GM04504 (cell line): ENCODE measurements around the gene NEURL3.
"Not testable (repeated sequence)": the region's sequence is repeated elsewhere in the genome, so short reads cannot be mapped to it uniquely, and the experiment has no call there.

ENCODE experiments used
- DNase-seq: peaks from one replicate; pipeline ENCODE4 v3.0.0-alpha.2; 2012; ENCODE audit warnings: low read depth

NEURL3 gene

DNA sequence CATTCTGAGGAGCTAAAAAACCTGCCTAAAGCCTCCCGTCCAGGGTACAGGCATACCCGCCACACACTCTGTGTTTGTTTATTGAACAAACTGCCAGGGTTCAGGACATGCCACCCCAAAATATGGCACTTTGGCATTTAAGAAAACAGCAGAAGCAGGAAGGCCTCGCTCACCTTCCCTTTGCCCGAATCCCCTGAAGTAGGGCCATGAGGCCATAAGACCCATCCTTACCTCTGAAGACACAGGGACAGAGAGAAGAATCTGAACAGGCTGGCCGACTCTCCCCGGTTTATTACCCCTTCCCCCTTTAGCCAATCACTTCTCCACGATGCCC, 1.7 kb upstream of the NEURL3 start:
- no peak for DNase-seq

DNA sequence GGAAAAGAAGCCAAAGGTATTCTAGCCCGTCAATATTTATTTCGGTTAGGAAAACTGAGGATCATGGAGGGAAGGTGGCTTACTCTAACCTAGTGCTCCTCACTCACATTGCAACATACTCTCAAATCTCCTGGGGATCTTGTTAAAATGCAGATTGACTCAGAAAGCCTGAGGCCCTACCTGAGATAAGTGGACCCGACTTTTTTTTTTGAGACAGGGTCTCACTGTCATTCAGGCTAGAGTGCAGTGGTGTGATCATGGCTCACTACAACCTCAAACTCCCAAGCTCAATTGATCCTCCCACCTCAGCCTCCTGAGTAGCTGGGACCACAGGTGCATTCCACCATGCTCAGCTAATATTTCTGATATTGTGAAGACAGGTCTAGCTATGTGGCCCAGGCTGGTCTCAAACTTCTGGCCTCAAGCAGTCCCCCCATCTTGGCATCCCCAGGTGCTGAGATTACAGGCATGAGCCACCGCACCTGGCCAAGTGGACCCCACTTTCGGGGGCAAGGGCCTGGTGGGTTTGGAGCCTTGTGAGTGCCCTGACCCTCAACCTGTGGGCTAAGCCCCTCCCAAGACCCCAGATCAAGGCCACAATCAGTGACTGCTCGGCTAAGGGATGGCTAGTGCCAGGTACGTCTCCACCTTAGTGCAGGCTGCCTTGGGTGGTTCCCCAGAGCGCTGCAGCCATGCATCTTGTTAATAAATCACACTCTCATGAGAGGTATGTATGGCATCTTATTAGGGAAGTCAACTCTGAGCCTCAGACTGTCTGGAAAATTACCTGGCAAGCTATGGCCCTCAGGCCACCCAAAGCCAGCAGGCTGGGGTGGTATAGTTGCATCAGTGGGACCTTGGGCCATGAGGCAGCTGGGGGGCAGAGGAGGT, 1.1 kb upstream of the NEURL3 start:
- DNase-seq, result no peak

DNA sequence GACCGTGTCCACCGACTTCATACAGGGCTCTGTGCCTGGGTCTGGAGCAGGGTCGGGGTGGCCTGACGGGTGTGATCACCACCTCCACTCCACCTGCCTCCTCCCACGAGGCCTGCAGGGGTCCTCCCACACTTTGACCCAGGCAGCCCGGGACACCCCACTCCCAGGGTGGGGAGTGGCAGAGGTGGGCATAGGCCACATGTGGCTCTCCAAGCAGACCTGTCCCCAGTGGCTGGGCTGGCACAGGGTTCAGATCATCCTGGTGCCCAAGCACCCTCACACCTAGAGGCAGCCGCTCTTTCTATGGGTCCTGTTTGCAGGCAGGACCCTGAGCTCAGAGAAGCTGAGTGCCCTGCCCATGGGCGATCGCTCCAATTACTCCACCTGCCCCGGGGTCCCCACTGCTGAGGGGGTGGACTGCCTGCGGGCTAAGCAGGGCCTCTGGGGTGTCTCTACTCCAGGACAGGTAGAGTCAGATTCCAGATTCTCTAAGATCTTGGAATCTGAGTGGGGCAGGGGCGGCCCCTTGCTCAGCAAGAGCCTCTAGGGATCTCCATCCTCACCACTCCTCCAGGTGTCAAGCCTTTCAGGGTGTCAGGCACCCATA, 1.4 kb downstream of the NEURL3 start:
- no peak for DNase-seq

DNA sequence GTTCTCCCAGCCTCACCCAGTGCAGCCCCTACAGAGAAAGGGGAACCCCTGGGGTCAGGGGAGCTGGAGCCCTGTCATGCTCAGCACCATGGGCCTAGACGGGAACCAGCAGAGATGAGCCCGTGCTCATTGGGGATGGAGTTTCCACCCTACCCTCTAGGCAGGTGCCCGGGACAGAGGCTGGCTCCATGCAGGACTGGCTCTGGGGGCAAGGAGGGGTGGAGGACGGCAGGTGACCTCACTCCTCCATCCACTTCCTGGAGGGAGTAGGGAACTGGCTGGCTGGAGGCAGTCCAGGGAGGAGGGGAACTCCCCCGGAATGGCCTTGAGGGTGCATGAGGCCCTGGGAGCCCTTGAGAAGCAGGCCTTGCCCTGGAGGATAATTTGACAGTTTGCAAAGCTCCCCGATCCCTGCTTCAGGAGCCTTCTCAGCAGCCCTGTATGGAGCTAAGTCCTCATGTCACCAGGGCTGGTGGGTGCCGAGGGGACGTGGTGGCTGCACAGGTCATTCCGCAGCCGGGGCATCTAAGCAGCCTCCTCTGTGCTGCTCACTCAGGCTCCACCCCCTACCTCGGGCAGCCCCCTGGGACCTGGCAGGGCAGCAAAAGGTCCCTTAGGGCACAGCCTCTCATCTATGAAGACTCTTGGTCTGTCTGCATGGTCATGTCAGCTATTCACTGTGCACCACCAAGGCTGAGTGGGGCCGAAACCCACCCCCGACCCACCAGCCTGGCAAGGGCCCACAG, 2.1 kb downstream of the NEURL3 start:
- DNase-seq, result no peak

DNA sequence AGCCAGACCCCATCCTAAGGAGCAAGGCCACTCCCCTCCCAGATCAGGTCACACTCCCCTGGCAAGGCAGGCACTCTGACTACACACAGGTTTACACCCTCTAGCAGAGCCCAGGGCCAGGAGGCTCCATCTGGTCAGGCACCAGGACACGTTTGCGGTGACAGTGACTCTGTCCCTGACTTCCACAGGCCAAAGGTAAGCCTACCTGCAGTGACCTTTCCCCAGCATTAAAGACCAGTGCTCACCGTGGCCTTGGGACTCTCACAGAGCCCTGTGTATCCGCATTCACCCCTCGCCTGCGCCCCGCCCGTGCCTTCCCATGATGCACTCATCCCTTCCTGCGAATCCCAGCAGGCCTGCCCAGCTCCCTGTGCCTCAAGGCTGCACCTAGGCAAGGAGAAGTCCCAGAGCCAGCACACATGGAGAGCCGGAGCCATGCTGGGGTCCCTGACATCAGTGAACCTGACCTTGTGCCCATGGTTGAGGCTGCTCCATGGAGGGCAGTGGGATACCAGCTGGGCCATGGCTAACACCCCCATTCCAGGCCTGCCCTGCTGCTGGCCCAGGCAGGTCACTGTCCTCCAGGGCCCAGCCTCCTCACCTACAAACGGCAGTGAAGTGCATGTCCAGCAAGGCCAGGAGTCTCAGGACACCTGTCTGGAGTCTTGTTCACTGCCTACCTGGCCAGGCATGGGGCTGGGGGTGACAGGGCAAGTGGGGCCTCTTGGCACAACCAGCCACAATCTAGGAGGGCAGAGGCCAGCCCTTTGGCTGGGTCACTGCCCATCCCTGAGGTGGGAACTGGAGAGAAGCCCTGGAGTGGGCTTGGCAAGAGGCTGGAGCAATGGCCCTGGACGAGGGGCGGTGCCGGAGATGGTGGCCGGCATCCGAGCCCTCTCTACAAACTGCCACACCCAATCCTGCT, 3.0 kb downstream of the NEURL3 start:
- DNase-seq, result no peak

DNA sequence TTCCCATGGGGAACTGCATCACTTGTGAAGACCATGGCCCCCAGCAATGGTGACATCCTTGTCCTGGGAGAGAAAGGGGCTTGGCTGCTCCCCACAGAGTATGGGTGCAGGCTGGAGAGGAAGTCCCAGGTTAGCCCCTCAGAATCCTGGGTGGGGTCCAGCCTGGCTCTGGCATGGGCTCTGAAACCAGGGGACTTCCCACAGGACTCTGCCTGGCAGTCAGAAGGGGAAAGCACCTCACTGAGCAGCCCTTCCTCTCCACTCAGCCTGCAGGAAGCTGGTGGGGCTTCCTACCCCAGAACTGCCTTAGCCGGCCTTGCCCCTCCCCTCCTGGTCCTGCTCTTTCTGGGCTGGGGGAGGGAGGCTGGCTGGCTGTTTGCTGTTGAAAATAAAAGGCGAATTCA, 3.7 kb downstream of the NEURL3 start:
- no peak for DNase-seq

DNA sequence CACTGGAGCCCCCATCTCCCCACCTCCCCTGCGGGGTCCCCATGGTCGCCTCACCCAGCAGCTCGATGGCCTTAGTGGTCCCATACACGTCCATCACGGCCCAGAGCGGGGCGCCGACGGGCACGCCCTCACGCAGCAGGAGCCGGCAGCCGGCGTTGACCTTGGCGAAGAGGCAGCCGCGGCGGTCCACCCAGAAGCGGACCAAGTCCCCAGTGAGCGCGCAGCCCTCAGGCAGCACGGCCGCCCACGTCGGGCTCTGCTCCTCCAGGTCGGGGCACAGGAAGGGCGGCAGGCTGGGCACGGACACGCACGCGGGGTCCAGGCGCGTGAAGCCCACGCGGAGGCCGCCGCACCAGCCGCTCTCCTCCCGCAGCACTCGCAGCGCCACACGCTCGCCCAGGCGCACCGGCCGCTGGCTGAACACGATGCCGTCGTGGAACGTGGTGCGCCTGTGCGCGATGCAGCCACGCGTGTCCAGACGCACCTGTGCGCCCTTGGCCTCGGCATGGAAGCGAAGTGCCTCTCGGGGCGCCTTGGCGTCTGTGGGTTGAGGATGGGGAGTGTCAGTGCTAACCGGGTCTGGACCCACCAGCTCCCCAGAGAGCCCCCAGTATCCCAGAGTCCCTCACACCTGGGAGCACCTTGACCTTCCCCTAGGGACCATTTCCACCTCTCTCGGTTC, 4.6 kb downstream of the NEURL3 start:
- no peak for DNase-seq

DNA sequence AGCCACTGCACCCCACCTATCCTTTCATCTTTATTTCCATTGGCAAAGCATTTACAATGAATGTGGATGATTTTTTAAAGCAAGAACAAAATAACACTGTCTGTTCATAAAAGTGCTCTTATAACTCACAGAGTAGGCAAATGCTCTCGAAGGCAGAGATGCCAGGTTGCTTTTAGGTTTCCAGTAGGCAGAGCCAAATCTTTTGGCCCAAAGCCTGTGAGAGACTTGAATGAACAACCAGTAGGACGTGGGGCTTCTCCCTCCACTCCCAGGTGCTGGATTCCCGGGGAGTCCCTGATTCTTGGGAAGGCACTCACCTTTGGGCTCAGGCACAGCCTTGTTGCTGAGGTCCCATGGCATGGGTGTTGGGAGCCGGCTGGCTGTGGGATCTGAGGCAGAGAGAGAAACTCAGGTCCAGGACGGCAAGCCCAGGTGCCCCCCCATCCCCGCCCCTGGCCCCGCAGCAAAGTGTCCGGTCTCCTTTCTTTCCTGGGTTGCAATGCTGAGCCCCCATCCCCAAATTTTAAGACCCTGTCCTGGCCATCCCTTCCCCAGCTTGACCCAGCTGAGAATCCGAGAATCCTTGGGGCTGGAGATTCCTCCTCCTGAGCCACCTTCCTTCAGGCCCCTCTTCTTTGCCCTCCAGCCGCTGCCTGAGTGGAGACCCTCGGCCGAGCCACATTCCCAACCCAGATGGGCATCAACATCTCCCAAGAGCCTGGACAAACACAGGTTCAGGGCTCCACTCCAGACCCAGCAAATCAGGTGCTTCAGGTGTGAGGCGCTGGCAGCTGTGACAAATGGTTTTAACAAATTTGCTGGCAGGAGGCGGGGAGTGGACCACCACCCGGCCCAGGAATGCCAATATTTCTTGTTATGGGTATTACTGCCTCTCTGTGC, 5.8 kb downstream of the NEURL3 start:
- no peak for DNase-seq

DNA sequence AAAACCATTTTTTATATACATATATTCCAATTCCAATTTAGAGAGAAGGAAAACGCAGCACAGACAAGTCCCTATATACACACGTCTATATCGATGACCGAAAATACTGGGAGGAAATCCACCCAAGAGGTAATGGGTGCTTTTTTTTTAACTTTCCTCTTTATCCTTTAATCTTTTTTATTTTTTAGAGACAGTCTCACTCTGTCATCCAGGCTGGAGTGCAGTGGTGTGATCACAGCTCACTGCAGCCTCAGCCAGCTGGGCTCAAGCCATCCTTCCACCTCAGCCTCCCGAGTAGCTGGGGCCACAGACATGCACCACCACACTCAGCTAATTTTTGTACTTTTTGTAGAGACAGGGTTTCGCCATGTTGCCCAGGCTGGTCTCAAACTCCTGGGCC, 6.5 kb downstream of the NEURL3 start:
- not testable (repeated sequence) for DNase-seq

DNA sequence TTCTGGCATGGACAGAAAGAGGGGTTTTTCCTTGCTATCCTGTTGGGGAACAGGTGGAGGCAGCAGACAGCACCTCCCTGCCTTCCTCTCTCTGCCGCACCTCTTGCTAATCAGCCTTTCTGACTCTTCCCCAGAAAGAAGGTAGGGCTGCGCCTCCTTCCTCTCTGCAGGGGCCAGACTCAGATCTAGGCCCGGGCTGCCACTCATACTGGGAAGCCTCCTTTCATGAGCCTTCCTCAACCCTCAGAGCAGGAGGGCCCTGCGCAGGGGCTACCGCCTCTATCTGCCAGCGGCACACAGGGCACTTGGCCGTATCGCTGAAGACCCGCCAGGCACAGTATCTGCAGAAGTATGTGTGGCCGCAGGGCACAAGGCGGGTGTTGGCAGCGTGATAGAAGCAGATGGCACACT, 7.1 kb downstream of the NEURL3 start:
- DNase-seq, result no peak

DNA sequence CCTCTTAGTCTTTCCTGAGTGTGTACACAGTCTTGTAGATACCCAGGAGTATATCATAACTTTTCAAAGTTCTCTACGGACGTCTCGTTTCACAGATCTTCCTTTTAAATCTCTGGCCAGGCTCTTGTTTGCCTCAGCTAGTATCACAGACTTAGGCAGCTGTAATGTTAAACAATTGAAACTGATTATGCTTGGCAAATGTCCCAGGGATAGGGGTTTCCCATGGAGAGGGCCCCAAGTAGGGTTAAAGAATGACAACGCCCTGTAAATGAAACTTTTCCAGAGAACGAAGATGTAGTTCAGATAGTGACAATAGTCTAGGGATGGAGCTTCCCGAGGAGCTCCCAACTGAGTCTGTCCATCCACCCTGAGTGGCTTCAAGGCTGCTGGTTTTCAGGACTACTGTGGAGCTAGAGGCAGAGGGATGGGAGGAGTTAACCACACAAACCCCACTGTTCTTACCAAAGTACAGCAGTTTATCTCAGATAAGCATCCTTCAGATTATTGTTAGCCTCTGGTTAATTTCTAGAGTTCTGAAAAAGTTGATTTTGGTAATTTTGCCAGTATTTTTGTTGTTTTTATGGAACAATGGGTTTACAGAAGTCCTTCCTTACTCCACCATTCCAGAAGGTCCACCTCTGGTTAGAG, 9.1 kb downstream of the NEURL3 start:
- no peak for DNase-seq

DNA sequence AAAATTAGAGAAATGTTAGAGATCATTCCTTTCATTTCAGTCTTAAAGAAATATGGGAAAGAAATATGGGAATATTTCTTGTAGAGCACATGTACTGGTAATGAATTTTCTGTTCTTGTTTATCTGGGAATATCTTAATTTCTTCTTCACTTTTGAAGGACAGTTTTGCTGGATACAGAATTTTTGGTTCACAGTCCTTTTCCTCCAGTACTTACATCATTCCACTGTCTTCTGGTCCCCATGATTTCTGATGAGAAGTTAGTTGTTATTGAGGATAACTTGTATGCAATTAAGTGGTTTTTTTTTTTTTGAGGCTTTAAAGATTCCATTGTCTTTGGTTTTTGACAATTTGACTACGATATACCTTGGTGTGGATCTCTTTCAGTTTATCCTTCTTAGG, 11.0 kb downstream of the NEURL3 start:
- DNase-seq, result no peak

DNA sequence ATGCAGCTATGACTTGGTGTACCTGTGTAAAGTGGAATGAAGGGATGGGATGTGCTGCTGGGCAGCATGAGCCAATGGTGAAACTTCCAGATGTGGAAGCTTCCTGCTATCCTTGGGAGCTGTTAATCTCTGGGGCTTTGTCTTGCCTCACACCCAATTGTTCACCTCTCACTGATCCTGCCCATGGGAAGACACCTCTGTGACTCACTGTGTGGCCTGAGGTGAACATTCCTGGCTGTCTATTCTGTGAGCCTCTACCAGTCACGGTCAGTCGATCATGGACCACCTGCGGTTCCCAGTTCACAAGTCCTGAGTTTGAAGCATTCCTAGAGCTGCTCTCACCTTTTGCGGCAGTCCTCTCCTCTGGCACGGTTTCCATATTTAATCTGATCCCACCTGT, 12.1 kb downstream of the NEURL3 start:
- DNase-seq, result no peak

DNA sequence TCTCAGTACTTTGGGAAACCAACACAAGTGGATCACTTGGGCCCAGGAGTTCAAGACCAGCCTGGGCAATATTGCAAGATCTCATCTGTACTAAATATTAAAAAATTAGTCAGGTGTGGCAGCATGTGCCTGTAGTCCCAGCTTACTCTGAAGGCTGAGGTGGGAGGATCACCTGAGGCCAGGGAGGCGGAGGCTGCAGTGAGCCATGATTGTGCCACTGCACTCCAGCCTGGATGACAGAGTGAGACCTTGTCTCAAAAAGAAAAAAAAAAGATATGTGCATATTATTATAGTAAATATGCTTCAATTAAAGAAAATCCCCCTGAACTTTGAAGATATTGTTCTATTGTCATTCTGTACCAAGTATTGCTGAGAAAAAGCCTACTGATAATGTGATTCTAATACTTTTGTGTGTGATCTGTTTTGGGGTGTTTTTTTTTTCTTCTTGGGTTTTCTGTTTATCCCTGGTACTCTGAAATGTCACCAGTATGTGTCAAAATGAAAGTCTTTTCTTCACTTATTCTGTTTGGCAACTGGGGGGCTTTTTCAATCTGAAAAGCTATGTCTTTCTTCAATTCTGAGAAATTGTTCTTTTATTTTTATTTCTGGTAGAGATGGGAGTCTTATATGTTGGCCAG, 13.2 kb downstream of the NEURL3 start:
- DNase-seq, result no peak

DNA sequence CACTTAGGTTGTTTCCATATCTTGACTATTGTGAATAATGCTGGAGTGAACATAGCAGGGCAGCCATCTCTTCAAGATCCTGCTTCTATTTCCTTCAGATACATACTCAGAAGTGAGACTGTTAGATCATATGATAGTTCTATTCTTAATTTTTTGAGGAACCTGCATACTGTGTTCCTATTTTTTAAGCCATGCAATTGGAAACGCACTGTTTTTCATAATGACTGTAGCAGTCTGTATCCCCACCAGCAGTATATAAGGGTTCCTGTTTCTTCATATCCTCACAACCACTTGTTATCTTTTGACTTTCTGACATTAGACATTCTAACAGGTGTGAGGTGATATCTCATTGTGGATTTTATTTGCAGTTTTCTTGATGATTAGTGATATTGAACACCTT, 15.5 kb downstream of the NEURL3 start:
- DNase-seq, result no peak

DNA sequence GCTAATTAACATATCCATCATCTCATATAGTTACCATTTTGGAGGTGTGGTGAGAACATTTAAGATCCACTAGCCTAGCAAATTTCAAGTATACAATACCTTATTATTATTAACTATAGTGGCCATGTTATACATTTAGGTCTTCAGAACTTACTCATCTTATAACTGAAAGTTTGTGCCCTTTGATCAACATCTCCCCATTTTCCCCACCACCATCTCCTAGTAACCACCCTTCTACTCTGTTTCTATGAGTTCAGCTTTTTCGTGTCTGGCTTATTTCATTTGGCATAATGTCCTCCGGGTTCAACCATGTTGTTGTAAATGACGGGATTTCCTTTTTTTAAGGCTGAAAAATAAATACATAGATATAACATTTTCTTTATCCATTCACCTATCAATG, 15.9 kb downstream of the NEURL3 start:
- DNase-seq, result no peak

DNA sequence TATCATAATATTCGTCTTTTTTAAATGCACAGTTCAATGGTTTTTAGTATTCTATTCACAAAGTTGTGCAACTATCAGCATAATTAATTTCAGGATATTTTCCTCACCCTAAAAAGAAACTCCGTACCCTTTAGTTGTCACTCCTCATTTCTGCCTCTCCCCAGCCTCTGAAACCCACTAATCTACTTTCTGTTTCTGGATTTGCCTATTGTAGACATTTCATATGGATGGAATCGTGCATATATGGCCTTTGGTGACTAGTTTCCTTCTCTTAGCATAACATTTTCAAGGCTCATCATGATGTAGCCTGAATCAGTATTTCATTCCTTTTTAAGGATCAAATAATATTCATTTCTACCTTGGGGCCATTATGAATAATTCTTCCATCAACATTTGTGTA, 18.5 kb downstream of the NEURL3 start:
- no peak for DNase-seq

DNA sequence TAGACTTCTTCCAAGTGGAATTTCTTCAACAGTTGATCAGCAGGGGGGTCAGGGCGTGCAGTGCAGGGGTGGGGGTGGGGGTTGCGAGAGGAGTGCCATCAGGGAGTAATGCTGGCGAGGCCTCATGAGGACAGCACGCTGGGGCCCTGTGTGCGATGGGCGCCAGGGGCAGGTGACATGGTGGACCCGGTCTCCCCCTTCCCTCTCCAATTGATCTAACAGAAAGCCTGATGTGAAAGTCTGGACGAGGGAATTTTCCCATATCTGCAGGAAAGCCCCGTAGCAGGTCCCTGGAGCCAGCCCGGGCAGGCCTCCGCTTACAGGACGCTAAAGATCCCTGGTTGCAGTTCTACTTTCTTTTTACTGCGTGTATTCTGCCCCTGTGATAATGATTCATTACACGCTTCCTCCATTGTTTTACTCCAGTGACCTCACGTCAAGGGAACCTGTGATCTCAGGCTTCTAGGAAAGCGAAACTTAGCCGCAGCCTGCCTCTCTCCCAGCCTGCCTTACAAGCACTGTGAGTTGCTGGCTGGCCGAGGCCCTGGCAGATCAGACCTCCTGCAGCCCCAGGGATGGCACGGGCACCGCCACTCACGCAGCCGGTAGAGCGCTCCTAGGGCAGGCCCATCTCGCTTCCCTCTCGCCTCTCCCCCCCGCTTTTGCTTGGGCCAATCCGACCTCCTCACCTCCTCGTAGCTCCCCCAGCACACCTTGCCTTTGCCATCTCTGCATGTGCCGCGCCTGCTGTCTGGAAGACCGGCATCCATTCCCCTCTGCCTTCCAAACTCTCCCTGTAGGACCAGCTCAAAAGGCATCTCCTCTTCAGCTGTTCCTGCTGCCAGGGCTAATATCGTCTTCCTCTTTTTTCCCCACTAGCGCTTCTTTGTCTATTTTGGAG, 19.2 kb downstream of the NEURL3 start:
- DNase-seq, result peak; percentile 66
